HG02885 (cell line): ENCODE measurements around the gene BLMH.
"Not testable (repeated sequence)": the region's sequence is repeated elsewhere in the genome, so short reads cannot be mapped to it uniquely, and the experiment has no call there.

ENCODE experiments used
- ATAC-seq: cut with Tn5 transposase; IDR thresholded peaks from one replicate; pipeline ENCODE4 v1.9.1; 2021; ENCODE audit warnings: mild to moderate bottlenecking; ENCODE audit not compliant: unreplicated experiment, poor library complexity

BLMH gene

GRCh38 chr17:30210366-30210765 is 81.4 kb downstream of the BLMH start:
- no peak for ATAC-seq

- no peak for ATAC-seq
Observed at GRCh38 chr17:30209930-30210329, 81.8 kb downstream of the BLMH start.

GRCh38 chr17:30208214-30208613 is 83.5 kb downstream of the BLMH start:
- ATAC-seq, result no peak

- no peak for ATAC-seq
Observed at GRCh38 chr17:30207655-30208054, 84.1 kb downstream of the BLMH start.

GRCh38 chr17:30203471-30203981 is 88.2 kb downstream of the BLMH start:
- no peak for ATAC-seq

GRCh38 chr17:30200656-30201055 is 91.1 kb downstream of the BLMH start:
- not testable (repeated sequence) for ATAC-seq

- no peak for ATAC-seq
Observed at GRCh38 chr17:30200106-30200505, 91.6 kb downstream of the BLMH start.

- no peak for ATAC-seq
Observed at GRCh38 chr17:30199600-30199999, 92.1 kb downstream of the BLMH start.
